ENCODE measurements around the gene ZC3HAV1.

DNA sequence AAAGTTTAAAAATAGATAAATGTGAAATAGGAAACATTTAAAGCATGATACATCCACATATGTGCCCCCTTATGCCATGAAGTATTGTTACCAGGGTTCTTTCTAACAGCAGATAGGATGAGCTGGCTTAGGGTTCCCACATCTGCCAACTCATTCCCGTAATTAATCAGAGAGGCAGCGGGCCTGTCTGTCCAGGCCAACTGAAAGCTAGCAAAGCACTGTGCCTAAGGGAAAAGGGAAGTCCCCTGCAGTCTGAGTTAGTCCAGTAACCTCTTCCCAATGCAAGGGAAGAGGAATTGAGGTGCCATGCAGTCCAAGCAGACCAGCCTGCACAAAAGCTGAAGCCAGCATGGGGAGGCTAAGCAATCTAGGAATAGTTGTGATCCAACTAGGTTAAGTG, 55.4 kb downstream of the ZC3HAV1 start:
- TF ChIP-seq, protein P1, sequence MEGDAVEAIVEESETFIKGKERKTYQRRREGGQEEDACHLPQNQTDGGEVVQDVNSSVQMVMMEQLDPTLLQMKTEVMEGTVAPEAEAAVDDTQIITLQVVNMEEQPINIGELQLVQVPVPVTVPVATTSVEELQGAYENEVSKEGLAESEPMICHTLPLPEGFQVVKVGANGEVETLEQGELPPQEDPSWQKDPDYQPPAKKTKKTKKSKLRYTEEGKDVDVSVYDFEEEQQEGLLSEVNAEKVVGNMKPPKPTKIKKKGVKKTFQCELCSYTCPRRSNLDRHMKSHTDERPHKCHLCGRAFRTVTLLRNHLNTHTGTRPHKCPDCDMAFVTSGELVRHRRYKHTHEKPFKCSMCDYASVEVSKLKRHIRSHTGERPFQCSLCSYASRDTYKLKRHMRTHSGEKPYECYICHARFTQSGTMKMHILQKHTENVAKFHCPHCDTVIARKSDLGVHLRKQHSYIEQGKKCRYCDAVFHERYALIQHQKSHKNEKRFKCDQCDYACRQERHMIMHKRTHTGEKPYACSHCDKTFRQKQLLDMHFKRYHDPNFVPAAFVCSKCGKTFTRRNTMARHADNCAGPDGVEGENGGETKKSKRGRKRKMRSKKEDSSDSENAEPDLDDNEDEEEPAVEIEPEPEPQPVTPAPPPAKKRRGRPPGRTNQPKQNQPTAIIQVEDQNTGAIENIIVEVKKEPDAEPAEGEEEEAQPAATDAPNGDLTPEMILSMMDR (IDR thresholded peaks at IDR 0.05): no peak
- no peak for TF ChIP-seq POLR2A (IDR thresholded peaks at IDR 0.05)

Data from upper lobe of left lung (tissue), 4 donors.